Stimulated activated CD8-positive, alpha-beta memory T cell treated with anti-CD3 and anti-CD28 coated beads, Interleukin-7, amount 100 ng/mL, for 4 hours (primary cell): ENCODE data around the gene SCLT1.

ENCODE experiments used
- DNase-seq, 2 donors: peaks; one replicate each; pipeline ENCODE4 v3.0.0-alpha.2; 2020; ENCODE audit warnings: low read depth in 2 of 2

Gene SCLT1

GRCh38 chr4:128957459-128957858 lies 135.9 kb downstream of the SCLT1 start:
- no peak for DNase-seq

GRCh38 chr4:128955751-128956150 lies 137.6 kb downstream of the SCLT1 start:
- DNase-seq: no peak

GRCh38 chr4:128954941-128955340 lies 138.4 kb downstream of the SCLT1 start:
- DNase-seq: no peak

GRCh38 chr4:128951316-128951715 lies 142.0 kb downstream of the SCLT1 start:
- DNase-seq: no peak

GRCh38 chr4:128950796-128951195 lies 142.5 kb downstream of the SCLT1 start:
- no peak for DNase-seq

GRCh38 chr4:128946916-128947315 lies 146.4 kb downstream of the SCLT1 start:
- DNase-seq: no peak

GRCh38 chr4:128942607-128943006 lies 150.7 kb downstream of the SCLT1 start:
- no peak for DNase-seq

- DNase-seq: no peak
Observed at GRCh38 chr4:128940971-128941370, 152.4 kb downstream of the SCLT1 start.

GRCh38 chr4:128930051-128930450 lies 163.3 kb downstream of the SCLT1 start:
- no peak for DNase-seq

- no peak for DNase-seq
Observed at GRCh38 chr4:128924951-128925350, 168.4 kb downstream of the SCLT1 start.

- no peak for DNase-seq
Observed at GRCh38 chr4:128921954-128922353, 171.4 kb downstream of the SCLT1 start.

GRCh38 chr4:128917781-128918180 lies 175.6 kb downstream of the SCLT1 start:
- DNase-seq: no peak

GRCh38 chr4:128916832-128917231 lies 176.5 kb downstream of the SCLT1 start:
- DNase-seq: peak; percentile 9 to 12

- no peak for DNase-seq
Observed at GRCh38 chr4:128915544-128915943, 177.8 kb downstream of the SCLT1 start.

GRCh38 chr4:128913228-128913627 lies 180.1 kb downstream of the SCLT1 start:
- DNase-seq: no peak

- no peak for DNase-seq
Observed at GRCh38 chr4:128908735-128909134, 184.6 kb downstream of the SCLT1 start.

- DNase-seq: no peak
Observed at GRCh38 chr4:128907981-128908380, 185.4 kb downstream of the SCLT1 start.

- DNase-seq: no peak
Observed at GRCh38 chr4:128906581-128906980, 186.8 kb downstream of the SCLT1 start.

GRCh38 chr4:128904821-128905220 lies 188.5 kb downstream of the SCLT1 start:
- DNase-seq: no peak

- DNase-seq: no peak
Observed at GRCh38 chr4:128880662-128881061, 212.7 kb downstream of the SCLT1 start.

GRCh38 chr4:128879971-128880370 lies 213.4 kb downstream of the SCLT1 start:
- no peak for DNase-seq

GRCh38 chr4:128879283-128879682 lies 214.1 kb downstream of the SCLT1 start:
- DNase-seq: no peak

- no peak for DNase-seq
Observed at GRCh38 chr4:128877934-128878333, 215.4 kb downstream of the SCLT1 start.

GRCh38 chr4:128876200-128876599 lies 217.1 kb downstream of the SCLT1 start:
- DNase-seq: no peak

- no peak for DNase-seq
Observed at GRCh38 chr4:128871948-128872347, 221.4 kb downstream of the SCLT1 start.
